GM12873 (cell line): ENCODE measurements around the gene EEF1A2.

Experiments
- CTCF ChIP-seq: IDR thresholded peaks from 2 replicates; pipeline ENCODE4 v1.5.1; 2012; ENCODE audit warnings: low read depth, mild to moderate bottlenecking, moderate library complexity, low read length, control low read depth; ENCODE audit not compliant: insufficient read depth; ENCODE audit errors: missing control alignments

EEF1A2 gene

DNA sequence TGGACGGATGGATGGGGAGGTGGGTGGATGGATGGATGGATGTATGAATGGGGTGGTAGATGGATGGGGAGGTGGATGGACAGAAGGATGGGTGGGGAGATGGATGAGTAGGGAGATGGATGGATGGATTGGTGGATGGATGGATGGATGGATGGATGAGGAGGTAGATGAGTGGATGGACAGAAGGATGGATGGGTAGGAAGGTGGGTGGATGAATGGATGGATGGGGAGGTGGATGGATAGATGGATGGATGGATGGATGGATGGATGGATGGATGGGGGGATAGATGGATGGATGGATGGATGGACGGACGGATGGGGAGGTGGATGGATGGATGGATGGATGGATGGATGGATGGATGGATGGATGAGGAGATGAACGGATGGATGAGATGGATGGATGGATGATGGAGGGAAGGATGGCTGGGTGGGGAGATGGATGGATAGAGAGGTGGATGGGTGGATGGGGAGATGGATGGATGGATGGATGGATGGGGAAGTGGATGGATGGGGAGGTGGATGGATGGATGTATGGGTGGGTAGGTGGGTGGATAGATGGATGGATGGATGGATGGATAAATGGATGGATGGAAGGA is 7.2 kb downstream of the EEF1A2 start:
- TF ChIP-seq CTCF, result no peak

- no peak for TF ChIP-seq CTCF
Measured at GRCh38 chr20:63491078-63491477, 7.8 kb downstream of the EEF1A2 start.

DNA sequence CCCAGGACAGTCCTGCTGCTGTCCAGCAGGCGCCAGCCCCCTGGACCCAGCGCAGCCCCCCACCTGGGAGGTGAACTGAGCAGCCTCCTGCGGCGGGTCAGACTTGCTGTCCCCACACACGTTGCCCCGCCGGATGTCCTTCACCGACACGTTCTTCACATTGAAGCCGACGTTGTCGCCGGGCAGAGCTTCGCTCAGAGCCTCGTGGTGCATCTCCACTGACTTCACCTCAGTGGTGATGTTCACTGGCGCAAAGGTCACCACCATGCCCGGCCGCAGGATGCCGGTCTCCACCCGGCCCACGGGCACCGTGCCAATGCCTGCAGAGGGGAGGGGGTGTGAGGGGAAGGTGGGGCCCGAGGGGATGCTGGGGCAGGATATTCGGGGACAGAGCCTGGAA is 8.5 kb downstream of the EEF1A2 start:
- TF ChIP-seq CTCF, result no peak

DNA sequence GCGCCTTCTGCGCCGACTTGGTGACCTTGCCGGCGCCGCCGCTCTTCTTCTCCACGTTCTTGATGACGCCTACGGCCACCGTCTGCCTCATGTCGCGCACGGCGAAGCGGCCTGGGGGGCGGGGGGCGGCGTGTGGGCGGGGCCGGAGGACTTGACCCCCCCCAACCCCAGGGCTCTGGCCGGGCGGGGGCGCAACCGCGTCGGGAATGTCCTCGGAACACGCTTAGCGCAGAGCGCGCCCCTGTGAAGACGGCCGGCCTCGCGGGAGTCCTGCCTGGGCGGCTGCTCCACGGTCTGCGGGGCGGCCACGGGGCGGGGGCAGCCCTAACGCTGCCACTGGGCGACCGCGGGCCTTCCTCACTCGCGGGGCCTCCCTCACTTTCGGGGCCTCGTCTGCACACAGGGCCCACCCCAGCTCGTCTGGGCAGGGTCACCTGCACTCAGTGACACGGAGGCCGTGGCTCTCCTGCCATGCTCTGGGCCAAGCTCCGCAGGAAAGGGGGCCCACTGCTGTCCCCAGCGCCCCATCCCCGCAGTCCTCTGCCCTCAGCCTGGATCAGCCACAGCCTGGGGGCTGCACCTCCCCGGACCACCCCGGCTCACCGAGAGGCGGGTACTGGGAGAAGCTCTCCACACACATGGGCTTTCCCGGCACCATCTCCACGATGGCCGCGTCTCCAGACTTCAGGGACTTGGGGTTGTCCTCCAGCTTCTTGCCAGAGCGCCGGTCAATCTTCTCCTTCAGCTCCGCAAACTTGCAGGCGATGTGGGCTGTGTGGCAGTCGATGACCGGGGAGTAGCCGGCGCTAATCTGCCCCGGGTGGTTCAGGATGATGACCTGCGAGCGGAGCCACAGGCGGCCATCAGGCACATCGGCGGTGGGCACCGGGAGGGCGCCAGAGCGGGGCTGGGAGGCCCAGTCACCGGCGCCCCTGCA is 10.3 kb downstream of the EEF1A2 start:
- TF ChIP-seq CTCF, result no peak

DNA sequence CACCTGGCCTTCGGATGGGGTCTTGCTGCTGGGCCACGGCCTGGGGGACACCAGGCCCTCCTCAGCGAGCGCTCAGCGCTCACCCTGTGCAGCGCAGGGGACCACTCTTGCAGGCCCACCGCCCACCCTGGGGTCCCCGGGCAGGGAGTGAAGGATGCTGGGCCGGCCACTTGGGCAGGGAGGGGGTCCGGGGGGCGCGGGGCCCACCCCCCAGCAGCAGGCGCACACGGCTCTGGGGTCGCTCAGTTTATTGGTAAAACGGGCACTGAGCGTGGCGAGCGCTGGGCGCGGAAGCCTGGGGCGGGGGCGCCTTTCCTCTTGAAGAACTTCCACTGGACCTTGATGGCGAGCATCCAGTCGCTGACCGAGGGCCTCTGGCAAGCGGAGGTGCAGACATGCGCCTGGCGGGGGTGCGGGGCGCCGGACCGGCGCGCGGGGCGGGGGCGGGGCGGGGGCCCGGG is 11.1 kb downstream of the EEF1A2 start:
- TF ChIP-seq CTCF, result no peak

DNA sequence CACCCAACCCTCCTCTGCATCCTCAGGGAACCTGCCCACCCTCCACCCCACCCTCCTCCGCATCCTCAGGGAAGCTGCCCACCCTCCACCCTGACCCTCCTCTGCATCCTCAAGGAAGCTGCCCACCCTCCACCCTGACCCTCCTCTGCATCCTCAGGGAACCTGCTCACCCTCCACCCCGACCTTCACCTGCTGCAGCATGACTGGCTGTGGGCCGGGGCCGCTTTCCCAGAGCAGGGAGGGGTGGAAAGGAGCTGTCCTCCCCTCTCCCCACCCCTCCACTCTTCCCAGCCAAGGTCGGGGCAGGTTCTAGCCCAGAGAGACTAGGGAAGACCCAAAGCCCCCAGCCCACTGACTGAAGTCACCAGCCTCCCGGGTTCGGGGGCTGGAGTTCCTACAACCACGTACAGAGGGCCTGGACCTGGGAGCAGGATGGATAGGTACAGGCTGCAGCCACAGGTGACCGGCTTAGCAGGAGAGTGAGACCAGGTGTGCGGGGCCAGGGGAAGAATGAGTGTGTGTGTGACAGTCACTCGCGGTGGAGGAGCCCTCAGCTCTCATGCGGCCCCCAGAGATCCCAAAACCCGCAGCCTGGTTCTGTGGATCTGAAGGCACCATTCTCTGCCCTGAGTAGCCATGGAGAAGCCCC is 11.6 kb downstream of the EEF1A2 start:
- TF ChIP-seq CTCF, result no peak

DNA sequence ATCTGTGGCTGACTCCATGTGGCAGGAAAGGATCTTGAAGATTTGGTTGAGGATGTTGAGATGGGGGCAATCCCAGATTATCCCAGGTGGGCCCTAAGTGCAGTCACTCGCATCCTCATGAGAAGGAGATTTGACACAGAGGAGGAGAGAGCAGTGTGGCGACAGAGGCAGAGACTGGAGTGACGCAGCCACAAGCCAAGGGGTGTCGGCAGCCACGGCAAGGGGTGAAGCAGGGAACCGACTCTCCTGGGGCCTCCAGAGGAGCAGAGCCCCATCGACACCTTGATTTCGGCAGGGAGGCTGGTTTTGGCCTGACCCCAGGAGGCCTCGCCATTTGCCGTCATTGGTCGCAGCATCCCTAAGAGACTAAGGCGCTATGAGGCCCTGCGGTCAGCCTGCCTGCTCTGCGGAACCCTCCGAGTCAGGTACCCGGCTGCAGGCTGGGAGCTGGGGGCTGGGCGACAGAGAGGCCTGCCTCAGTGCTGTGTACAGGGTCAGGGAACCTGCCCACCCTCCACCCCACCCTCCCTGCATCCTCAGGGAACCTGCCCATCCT is 12.5 kb downstream of the EEF1A2 start:
- TF ChIP-seq CTCF, result no peak
